ENCODE data around the gene IQCC. TPM values are rescaled to one million over a fixed set of nuclear protein-coding genes. Genes with fewer than 3 reads are reported as not detected.

The IQCC gene
- total RNA-seq, 2 experiments from 2014 or later, result 2.4 to 3.2 TPM

DNA sequence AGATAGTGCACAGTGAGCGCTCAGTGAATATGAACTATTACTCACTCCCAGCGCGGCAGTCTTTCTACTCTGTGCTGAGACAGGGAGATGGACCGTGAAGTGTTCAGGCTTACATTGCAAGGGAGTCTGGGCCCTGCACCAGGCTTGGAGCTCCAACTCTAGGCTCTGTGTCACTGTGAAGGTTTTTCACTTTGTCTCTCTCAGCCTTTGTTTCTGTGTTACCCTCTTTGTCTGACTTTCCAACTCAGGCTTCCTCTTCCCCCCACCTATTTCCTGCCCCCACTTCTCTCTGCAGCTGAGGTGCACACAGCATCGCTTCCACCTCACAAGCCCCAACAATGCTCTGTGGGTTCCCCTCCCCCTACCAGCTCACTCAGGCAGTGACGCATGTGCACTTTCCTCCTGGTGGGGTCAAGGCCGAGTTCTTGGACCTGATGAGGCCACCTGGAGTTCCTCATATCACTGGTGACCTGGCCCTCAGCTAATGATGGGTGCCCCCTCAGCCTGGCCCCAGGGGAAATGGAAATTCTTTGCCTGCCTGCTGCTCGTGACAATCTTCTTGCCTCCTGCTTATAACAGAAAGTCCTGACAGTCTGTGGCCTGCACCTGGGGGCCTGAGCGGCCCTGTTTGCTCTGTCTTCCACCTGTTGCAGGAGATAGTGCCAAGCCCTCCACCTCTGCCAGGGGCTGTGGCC is 44.5 kb downstream of the IQCC start:
- intact Hi-C loops (cut with DNase I, micrococcal nuclease), result loop anchor here (1.0 to 5.0 kb wide), 8 partner anchors 10 to 122 kb away; partner anchors contain the start of genes CCDC28B (in 1 of the 2), EIF3I (in 1 of the 2) and TMEM234 (in 1 of the 2)
- Histone ChIP-seq H3K4me3 (ENCODE audit: low read length) (peak overlapping the region; percentile 71), H3K36me3 (ENCODE audit: insufficient read depth, low read length) (no peaks in the 10 kb centered on the region), H3K9me3 (ENCODE audit: control insufficient read depth in 1 of 2, insufficient read depth in 1 of 2, low read length in 2 of 2) (no peaks in the 10 kb centered on the region), H3K27me3 (ENCODE audit: control insufficient read depth in 1 of 2, insufficient read depth in 2 of 2, low read length in 2 of 2) (no peaks in the 10 kb centered on the region), H3K27ac (ENCODE audit: low read depth in 1 of 2, low read length in 2 of 2) (peak overlapping the region; percentile 79 to 94), H3K4me1 (ENCODE audit: insufficient read depth, low read length) (peaks cover 82% of the 10 kb centered on the region)
- CTCF ChIA-PET, result interaction anchor here (0.6 to 4.5 kb wide), 7 partner anchors 10 to 86 kb away, joined by 3 to 48 read pairs (median 4); partner anchors contain the start of gene MARCKSL1
- DNase-seq (peak; percentile 65 to 95 (median 79)), ATAC-seq (ENCODE audit: poor library complexity) (peak; percentile 77)
- Mint-ChIP-seq H3K4me3 (peak overlapping the region; percentile 98), H3K27ac (peak overlapping the region; percentile 99), H3K27me3 (no peaks in the 10 kb centered on the region), H3K4me1 (ENCODE audit: low read depth) (peaks cover 71% of the 10 kb centered on the region), H3K9me3 (no peaks in the 10 kb centered on the region), H3K36me3 (ENCODE audit: low read depth) (peaks cover 35% of the 10 kb centered on the region)
- TF ChIP-seq, protein P1, sequence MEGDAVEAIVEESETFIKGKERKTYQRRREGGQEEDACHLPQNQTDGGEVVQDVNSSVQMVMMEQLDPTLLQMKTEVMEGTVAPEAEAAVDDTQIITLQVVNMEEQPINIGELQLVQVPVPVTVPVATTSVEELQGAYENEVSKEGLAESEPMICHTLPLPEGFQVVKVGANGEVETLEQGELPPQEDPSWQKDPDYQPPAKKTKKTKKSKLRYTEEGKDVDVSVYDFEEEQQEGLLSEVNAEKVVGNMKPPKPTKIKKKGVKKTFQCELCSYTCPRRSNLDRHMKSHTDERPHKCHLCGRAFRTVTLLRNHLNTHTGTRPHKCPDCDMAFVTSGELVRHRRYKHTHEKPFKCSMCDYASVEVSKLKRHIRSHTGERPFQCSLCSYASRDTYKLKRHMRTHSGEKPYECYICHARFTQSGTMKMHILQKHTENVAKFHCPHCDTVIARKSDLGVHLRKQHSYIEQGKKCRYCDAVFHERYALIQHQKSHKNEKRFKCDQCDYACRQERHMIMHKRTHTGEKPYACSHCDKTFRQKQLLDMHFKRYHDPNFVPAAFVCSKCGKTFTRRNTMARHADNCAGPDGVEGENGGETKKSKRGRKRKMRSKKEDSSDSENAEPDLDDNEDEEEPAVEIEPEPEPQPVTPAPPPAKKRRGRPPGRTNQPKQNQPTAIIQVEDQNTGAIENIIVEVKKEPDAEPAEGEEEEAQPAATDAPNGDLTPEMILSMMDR (IDR thresholded peaks at IDR 0.05), result no peak
- POLR2A ChIA-PET, result interaction anchor here (0.8 to 21.2 kb wide), 24 partner anchors 10 to 605 kb away, joined by 3 to 543 read pairs (median 12); partner anchors contain the start of genes BSDC1, CCDC28B, EIF3I and HDAC1

DNA sequence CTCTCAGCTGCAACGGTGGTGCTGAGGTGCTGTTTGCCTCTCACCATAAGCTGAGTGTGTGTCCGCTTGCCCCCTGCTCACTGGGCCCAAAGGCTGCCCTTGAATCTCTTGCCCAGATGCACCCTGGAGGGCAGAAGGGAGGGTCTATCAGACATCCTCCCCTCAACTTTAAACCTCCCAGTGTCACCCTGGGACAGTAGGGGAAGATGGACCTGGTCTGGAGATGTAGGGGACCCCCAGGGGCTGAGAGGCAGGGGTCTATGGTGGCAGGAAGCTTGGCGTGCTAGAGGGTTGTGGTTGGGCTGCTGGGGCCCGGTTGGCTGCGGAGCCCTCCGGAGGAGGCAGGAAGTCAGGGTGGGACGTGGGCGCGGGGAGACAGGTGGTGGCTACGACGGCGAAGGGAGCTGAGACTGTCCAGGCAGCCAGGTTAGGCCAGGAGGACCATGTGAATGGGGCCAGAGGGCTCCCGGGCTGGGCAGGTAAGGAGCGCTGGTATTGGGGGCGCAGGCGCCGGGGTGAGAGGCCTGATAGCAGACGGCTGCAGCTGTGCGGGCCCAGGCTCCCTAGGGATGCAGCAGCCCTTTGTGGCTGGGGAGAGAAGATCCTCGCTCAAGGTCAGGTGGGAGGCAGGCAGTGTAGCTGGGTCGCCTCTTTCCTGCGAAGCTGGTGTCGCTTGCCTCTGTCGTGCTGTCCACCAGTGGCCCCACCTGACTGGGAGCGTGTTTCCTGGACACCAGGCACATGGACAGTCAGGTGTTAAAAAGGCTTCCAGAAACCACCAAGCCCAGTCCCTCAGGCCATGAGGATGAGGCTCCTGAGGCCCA is 45.6 kb downstream of the IQCC start, which contains the start of gene LCK:
LCK (plus strand) TSS at position 373 of the 824 bp plus-strand sequence. CDS start 23,065 bp downstream, outside the sequence.
- ChIA-PET POLR2A (interaction anchor here (0.7 to 21.2 kb wide), 20 partner anchors 11 to 606 kb away, joined by 3 to 543 read pairs (median 12); partner anchors contain the start of genes BSDC1, CCDC28B, HDAC1 and KPNA6), CTCF (interaction anchor here (0.6 to 4.5 kb wide), 4 partner anchors 11 to 69 kb away, joined by 3 to 48 read pairs (median 4); no protein-coding TSS in a partner anchor)
- no peaks in the 10 kb centered on the region for H3K9me3 ChIP-seq (ENCODE audit: control insufficient read depth in 1 of 2, insufficient read depth in 1 of 2, low read length in 2 of 2)
- peak within 1 kb of the TSS; percentile 79 to 94 for H3K27ac ChIP-seq (ENCODE audit: low read depth in 1 of 2, low read length in 2 of 2)
- TF ChIP-seq, protein P1 (IDR thresholded peaks at IDR 0.05), result no peak
- intact Hi-C loops (cut with DNase I, micrococcal nuclease), result loop anchor here (1.0 to 5.0 kb wide), 8 partner anchors 11 to 121 kb away; partner anchors contain the start of genes CCDC28B (in 1 of the 2), EIF3I (in 1 of the 2) and TMEM234 (in 1 of the 2)
- no peaks in the 10 kb centered on the region for H3K36me3 ChIP-seq (ENCODE audit: insufficient read depth, low read length)
- peaks cover 81% of the 10 kb centered on the region for H3K4me1 ChIP-seq (ENCODE audit: insufficient read depth, low read length)
- Mint-ChIP-seq H3K27me3 (no peaks in the 10 kb centered on the region), H3K4me3 (peak within 1 kb of the TSS; percentile 98), H3K36me3 (ENCODE audit: low read depth) (peaks cover 41% of the 10 kb centered on the region), H3K27ac (peak within 1 kb of the TSS; percentile 99), H3K9me3 (no peaks in the 10 kb centered on the region), H3K4me1 (ENCODE audit: low read depth) (peaks cover 74% of the 10 kb centered on the region)
- H3K4me3 ChIP-seq (ENCODE audit: low read length), result peak within 1 kb of the TSS; percentile 71
- peak; percentile 22 for ATAC-seq (ENCODE audit: poor library complexity)
- H3K27me3 ChIP-seq (ENCODE audit: control insufficient read depth in 1 of 2, insufficient read depth in 2 of 2, low read length in 2 of 2), result no peaks in the 10 kb centered on the region
- DNase-seq, result peak in 11 of 14 experiments; percentile 57 to 86 (median 73)
